Fibroblast of skin of left biceps (primary cell): Measurements from ENCODE around the gene KLB.
"Not testable (repeated sequence)": the region's sequence is repeated elsewhere in the genome, so short reads cannot be mapped to it uniquely, and the experiment has no call there.

Experiments used
- DNase-seq, 2 experiments: peaks; one replicate each; pipeline ENCODE4 v3.0.0-alpha.2; 2013; ENCODE audit warnings: low read depth in 2 of 2

KLB gene

DNA sequence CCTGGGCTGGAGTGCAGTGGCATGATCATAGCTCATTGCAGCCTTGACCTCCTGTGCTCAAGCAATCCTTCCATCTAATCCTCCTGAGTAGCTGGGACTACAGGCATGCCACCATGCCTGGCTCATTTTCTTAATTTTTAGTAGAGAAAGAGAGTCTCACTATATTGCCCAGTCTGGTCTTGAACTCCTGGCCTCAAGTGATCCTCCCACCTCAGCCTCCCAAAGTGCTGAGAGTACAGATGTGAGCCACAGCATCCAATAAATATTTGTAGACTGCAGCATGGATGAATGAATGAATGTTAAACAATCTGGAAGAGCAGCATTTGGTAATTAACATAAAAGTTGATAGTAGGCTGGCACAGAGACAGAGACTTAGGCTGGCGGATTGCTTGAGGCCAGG is 20.0 kb downstream of the KLB start:
- no peak for DNase-seq

DNA sequence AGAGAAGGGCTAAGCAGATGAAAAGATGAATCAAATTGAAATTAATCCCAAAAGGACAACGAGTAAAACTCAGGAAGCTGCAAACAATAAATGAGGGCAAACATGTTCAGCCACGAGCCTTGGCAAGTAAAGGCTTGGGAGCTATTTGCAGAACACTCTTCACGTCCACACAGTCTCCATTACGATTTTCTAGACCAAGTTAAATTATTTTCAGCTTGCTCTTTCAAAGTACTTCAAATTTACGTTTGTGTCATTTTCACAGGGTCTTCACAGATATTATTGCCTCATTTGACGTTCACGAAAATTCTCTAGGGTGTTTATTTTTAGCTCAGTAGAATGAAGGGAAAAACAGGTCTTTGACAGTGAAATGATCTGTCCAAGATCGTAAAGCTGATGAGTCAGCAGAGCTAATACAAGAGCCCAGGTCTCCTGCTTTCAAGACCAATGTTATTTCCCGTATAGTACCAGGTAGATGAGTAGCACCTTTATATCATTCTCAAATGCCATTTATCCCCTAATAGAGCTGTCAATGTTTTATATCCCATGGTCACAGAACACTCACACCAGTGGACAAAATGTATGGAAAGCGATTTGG is 20.9 kb downstream of the KLB start:
- DNase-seq = no peak

GRCh38 chr4:39429476-39430334 is 23.0 kb downstream of the KLB start:
- no peak for DNase-seq

DNA sequence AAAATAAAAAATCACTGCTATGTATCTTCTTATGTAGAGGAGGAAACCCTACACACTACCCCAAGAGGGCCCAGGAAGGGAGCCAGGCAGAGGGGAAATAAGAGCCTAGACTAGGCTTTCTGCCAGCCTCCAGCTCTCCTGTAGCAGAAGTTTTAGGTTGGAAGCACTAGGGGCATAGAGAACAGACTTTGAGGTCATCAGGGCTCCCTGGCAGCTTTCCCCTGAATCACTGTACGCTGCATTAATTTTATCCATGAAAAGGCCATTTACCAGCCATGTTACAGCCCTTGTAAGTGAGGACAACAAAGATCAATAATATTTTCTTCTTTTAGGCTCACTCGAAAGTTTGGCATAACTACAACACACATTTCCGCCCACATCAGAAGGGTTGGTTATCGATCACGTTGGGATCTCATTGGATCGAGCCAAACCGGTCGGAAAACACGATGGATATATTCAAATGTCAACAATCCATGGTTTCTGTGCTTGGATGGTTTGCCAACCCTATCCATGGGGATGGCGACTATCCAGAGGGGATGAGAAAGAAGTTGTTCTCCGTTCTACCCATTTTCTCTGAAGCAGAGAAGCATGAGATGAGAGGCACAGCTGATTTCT is 27.3 kb downstream of the KLB start:
- DNase-seq = no peak

DNA sequence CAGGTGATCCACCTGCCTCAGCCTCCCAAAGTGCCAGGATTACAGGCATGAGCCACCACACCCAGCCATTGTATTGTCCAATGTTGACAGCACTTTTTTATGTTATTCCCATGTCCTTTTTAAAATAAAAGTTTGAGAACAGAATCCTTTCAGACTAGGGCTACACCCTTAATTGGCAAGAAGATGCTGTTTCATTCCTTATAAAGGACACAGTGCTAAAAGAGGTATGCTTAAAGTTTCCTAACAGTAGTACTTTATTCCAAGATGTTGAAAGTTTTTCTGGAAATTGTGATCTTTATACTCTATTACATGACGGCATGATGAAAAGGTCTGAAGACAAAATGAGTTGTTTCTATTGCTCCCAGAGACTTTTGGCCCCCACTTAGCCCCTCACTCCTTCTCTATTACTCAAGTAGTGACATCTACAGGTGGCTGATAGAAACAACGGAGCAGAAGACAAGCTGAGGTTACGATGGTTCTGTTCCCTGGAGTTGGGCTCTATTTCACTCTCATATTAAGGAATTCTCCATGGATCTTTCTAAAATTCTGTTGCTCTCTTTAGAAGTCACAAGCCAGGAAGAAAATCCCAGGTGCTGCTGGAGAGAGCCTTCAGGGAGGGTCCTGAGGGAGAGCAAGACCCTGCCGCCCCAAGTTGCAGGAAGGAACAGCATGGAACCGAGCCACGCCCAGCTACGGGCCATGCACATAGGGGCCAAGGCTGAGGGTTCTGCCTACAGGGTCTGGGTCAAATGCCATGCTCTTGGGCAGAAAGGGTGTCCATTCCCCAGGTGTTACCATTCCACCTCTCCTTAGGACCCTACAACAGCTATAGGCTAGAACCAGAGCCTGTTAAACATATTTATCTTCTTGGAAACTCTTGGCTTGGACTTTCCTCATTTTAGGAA is 29.2 kb downstream of the KLB start:
- no peak for DNase-seq

DNA sequence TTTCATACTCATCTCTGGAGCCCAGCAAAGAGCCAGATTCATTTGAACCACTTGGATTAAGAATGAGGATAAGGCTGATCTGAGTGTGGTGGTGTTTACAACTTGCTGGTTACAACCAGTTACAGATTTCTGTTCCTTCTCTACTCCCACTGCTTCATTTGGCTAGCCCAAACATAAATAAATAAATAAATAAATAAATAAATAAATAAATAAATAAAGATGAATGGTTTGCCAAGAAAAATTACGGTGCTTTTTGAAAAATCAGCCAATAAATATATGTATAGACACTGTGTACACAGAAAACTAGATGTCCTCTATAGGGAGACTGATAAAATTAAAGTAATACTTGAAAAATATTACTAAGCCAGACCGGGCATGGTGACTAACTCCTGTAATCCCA is 34.9 kb downstream of the KLB start:
- no peak for DNase-seq

GRCh38 chr4:39442998-39443397 is 36.3 kb downstream of the KLB start:
- no peak for DNase-seq

- no peak for DNase-seq
Observed at GRCh38 chr4:39446483-39446841, 39.7 kb downstream of the KLB start.

DNA sequence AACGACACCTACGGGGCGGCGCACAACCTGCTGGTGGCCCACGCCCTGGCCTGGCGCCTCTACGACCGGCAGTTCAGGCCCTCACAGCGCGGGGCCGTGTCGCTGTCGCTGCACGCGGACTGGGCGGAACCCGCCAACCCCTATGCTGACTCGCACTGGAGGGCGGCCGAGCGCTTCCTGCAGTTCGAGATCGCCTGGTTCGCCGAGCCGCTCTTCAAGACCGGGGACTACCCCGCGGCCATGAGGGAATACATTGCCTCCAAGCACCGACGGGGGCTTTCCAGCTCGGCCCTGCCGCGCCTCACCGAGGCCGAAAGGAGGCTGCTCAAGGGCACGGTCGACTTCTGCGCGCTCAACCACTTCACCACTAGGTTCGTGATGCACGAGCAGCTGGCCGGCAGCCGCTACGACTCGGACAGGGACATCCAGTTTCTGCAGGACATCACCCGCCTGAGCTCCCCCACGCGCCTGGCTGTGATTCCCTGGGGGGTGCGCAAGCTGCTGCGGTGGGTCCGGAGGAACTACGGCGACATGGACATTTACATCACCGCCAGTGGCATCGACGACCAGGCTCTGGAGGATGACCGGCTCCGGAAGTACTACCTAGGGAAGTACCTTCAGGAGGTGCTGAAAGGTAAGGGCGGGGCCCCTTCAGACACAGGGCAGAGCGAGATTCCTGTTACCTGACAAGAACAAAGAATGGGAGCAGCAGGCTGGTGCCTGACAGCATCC is 40.3 kb downstream of the KLB start:
- no peak for DNase-seq

DNA sequence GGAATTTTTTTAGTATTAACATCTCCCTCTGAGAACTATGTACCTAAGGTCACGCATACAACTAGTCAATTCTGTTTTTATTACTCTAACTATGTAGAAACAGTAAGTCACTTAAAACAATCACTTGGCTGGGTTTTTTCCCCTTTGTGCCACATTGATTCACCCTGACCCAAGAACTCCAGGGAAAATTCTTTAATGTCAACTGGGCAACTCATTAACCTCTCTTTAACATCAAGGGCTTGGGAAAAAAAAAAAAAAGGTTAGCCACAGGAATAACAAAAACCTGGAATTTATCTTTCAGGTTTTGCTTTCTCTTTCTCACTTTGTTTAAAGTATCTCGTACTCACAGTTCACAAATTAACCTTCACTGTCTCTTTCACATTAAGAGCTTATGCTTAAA is 43.9 kb downstream of the KLB start:
- no peak for DNase-seq

DNA sequence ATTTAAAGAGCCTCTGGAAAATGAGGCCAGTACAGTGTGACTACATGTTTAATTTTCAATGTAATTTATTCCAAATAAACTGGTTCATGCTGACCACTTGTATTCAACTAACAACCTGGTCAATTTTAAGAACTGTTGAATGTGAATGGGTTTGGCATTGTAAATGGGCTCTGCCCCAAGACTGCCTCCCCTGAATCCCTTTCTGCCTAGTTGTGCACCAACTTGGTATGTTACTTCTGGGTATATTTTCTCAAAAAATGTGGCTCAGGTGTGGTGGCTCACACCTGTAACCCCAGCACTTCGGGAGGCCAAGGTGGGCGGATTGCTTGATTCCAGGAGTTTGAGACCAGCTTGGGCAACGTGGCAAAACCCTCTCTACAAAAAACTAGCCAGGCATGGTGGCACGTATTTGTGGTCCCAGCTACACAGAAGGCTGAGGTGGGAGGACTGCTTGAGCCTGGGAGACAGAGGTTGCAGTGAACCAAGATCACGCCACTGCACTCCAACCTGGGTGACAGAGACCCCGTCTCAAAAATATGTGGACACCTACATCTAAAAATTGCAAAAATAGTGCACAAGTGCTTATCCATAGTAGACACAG is 44.8 kb downstream of the KLB start:
- DNase-seq = no peak

DNA sequence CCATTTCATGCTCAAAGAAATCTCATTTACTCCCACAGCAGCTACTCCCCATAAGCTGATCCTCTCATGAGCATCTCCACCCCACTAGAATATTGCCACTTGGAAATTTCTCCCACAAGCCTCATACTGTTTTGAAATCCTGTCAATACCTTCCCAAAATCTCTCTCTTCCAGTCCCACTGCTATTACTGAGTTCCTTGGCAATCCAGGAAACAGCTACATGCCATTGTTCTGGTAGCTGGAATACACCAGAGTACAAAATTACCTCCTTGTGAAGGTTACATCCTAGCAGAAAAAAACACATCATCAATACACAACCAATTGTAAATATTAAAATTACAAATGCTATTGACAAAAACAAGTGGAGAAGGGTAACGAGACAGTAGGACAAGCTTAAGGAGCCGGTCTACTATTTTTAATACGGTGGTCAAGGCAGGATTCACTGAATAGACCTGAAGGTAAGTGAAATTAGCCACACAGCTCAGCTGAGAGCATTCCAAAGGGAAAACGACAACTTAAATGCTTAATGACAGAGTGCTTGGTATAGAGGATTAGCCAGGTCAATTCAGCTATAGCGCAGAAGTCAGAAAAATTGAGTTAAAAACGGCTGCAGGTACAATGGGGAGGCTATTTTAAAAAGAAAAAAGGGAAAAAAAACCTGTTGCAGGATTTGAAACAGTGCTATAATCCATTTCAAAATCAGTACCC is 45.6 kb downstream of the KLB start:
- no peak for DNase-seq

DNA sequence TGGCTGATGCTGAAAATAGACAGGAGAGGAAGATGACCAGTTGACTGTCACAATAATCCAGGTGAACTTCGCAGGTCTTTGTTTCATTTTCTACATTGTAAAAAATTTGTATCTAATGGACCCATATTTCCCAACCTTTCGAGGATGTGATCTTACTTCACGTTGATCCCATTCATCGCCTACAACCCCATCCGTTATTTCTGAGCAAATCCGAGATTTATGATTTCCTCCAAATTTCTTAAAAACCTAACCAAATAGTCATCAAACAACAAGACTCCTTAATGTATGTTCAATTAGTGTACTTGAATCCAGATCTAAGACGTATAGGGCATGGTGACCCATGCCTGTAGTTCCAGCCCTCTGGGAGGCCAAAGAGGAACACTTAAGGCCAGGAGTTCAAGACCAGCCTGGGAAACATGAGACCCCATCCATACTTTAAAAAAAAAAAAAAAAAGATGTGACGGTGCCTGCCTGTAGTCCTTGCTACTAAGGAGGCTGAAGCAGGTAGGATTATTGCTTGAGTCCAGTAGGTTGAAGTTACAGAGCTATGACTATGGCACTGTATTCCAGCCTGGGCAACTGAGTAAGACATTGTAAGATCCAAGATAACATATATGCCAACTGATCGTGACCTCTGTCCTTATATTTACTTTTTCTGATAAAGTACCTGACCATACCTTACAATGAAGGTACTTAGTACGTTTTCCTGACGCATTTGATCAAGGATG is 46.3 kb downstream of the KLB start:
- no peak for DNase-seq

GRCh38 chr4:39453738-39454137 is 47.0 kb downstream of the KLB start:
- no peak for DNase-seq

GRCh38 chr4:39455486-39455885 is 48.8 kb downstream of the KLB start:
- no peak for DNase-seq

DNA sequence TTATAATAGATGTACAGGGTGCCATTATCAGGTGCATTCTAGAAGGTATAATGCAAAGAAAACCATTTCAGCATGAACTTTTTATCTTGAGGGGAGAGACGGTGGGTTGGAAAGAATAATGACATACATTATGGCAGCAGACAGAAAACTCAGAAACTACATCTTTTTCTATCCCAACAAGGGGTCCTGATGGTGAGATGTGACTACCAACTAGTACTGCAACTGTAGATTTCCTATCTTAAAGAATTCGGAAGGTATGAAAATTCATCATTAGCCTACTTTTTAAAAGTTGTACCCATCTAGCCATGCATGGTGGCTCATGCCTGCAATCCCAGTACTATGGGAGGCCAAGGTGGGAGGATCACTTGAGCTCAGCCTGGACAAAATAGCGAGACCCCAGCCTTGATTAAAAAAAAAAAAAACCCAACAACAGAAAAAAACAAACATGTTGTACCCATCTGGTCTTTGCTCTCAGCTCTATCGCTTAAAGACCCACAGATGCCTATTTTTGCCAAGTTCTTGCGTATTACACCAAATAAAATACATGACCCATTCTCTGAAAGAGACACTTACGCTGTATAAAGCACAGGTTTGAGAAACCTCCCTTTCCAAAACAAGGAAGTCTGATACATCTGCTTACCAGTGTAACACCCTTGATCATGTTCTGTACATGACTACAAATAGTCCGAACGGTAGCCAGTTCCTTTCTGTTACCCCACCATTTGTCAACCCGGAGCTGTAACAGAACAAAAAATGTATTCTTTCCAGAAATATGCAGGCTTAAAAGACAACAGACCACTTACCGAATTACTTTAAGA is 50.4 kb downstream of the KLB start:
- no peak for DNase-seq

DNA sequence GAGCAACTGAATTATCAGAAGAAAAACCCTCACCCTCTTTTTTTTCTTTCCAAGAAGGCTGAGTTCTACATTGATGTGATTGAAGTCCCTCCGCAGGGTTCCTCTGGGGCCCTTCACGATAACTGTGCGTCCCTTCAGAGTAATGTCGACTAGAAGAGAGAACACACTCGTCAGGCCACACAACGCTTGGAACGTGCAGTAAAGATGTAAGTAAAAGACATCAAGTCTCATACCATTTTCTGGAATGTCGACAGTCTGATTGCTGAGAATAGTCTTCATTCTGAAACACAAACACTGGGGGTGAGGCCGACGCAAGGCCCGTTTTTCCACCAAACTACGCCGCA is 51.4 kb downstream of the KLB start:
- DNase-seq = not testable (repeated sequence)

DNA sequence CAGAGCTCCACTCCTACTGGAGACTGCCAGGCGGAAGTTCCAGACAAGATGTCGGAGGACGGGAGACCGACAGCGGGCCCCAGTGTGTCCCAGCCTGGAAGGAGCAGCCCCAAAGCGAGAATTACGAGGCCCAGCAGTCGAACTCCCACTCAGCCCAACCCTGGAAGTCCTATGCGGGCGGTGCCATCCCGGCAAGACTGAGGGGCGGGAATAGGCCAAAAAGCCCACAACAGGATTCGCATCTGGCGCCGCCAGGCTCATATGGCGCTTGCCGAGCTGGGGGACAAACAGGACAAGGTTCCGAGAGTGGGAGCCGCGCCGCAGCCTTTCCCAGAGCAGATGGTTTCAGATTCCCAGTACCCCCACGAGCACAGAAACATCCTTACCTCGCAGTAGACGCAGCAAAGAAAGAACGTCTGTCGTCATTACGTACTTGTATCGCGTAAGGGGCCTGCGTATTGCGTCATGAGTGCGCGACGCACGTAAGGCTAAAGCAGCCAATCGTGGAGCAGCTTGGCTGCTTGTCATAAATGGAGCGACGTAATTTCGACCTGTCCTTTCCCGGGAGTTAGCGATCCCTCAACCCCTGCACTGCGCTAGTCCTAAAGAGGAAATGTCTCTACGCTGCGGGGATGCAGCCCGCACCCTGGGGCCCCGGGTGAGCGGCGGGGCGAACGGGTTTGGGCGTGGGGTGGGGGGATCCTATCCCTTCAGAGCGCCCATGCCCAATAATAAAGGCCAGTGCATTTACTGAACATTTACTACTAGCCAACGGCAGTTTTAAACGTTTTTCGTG is 52.0 kb downstream of the KLB start, which contains the start of the genes LIAS and RPL9:
Gene LIAS, plus strand, starts transcription at position 552 of the 796 bp plus-strand sequence. Its CDS starts 62 bp downstream, at position 614.
Gene RPL9, minus strand, starts transcription at position 418 of the 796 bp plus-strand sequence. CDS start 483 bp downstream, outside the sequence.
- DNase-seq = peak; percentile 97 to 98
